ENCODE results near the gene F13A1. TPM values are rescaled to one million over a fixed set of nuclear protein-coding genes. Genes with fewer than 3 reads are reported as not detected.

F13A1 gene
- total RNA-seq, 4 donors from 2014 or later, result 110 to 530 (median 347) TPM

GRCh38 chr6:6217855-6218758, 102.4 kb downstream of the F13A1 start:
- TF ChIP-seq, protein P1, sequence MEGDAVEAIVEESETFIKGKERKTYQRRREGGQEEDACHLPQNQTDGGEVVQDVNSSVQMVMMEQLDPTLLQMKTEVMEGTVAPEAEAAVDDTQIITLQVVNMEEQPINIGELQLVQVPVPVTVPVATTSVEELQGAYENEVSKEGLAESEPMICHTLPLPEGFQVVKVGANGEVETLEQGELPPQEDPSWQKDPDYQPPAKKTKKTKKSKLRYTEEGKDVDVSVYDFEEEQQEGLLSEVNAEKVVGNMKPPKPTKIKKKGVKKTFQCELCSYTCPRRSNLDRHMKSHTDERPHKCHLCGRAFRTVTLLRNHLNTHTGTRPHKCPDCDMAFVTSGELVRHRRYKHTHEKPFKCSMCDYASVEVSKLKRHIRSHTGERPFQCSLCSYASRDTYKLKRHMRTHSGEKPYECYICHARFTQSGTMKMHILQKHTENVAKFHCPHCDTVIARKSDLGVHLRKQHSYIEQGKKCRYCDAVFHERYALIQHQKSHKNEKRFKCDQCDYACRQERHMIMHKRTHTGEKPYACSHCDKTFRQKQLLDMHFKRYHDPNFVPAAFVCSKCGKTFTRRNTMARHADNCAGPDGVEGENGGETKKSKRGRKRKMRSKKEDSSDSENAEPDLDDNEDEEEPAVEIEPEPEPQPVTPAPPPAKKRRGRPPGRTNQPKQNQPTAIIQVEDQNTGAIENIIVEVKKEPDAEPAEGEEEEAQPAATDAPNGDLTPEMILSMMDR (IDR thresholded peaks at IDR 0.05; ENCODE audit: low read depth), result no peak

GRCh38 chr6:6210994-6211393, 109.5 kb downstream of the F13A1 start:
- TF ChIP-seq, protein P1 (IDR thresholded peaks at IDR 0.05; ENCODE audit: low read depth), result no peak

DNA sequence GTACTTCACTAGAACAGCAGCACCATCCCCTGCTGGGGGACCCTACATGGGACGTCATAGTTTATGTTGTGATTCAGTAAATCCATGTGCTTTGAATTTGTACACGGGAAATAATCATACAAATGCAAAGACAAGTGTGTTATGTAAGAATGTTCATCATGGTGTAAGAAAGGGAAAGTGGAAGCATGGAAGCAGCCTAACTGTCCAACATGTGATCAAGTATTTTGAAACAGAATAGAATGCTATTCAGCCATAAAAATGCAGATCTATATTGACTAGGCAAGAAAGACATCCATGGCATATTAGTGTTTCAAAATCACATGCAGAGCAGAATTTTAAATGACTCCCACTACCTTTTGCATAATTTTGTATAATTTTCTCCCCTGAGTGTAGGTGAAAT, 117.6 kb downstream of the F13A1 start:
- TF ChIP-seq, protein P1 (IDR thresholded peaks at IDR 0.05; ENCODE audit: low read depth), result no peak

DNA sequence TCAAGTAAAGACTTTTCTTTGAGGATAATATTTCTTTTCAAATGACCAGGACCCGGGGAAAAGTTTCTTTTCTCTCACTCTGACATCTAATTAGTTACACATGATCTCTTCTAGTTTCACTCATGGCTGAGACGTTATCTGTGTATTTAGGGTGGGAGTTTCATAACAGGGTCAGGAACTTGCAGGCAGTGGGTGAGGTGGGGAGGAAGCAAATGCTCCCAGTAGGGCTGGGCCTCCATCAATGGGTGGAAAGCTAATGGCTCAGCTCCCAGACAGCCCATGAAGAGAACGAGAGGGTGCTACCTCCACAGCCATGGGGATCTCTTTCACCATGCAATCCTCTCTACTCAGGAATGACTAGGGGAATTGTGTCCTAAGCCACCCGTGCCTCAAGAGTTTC, 119.3 kb downstream of the F13A1 start:
- TF ChIP-seq, protein P1 (IDR thresholded peaks at IDR 0.05; ENCODE audit: low read depth), result no peak

DNA sequence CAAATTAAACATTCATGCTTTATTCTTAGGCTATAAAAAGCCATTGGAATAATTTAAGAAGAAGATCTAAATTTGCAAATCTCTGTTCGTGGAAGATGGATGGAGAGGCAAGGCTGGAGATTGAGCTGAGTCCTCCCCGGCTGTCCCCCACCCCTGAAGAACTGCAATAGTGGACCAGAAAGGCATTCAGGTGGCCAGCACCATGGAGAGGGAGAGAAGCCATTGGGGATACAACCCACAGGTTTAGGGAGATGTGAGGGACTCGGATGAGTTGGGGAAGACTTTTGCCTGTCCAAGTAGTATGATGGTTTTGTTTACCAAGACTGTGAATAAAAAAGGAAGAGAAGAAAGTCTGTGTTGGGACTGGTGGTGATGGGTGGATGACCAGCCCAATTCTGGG, 120.8 kb downstream of the F13A1 start:
- TF ChIP-seq, protein P1 (IDR thresholded peaks at IDR 0.05; ENCODE audit: low read depth), result no peak

DNA sequence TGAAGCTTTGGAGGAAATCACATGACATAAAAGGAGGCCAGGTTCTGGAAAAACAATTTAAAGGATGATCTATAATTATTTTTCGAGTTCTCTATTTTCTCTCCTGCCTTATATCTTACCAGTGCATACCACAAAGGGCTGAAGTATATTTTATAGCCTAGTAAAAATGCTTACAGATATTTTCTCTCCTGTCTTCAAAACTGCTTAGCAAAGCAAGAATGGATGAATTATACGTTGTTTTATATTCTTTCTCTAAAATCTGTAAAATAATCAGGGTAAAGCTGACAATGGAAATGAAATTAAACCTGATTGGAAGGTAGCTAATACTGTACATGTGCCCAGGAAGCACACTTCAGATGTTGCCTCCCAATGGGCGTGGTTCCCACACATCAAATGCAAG, 123.7 kb downstream of the F13A1 start:
- TF ChIP-seq, protein P1 (IDR thresholded peaks at IDR 0.05; ENCODE audit: low read depth), result no peak

DNA sequence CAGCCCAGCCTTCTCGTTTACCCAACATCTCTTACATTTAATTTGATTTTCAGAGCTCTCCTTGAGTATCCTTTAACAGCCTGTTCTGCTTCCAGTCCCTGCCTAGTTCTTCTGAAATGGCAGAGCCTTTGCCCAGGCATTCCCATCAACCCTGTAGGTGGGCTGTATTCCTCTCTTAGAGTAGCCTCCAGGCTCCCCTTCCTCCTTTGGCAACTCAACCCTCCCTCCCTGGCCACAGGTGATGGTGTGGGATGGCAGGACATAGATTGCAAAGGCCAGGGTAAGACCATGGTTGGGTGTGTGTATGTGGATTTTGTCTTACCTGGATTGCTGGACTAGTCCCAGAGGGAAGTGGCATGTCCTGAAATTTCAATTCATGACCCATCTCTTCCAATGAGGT, 125.4 kb downstream of the F13A1 start:
- TF ChIP-seq, protein P1 (IDR thresholded peaks at IDR 0.05; ENCODE audit: low read depth), result no peak

All from subcutaneous adipose tissue (tissue), 4 donors.